Measurements from ENCODE around the gene SIGLEC11. TPM values are rescaled to one million over a fixed set of nuclear protein-coding genes. Genes with fewer than 3 reads are reported as not detected.

Gene SIGLEC11
- total and polyA plus RNA-seq, 4 donors, result 0.49 to 8.9 (median 3.3) TPM

- Histone ChIP-seq H3K4me3 (ENCODE audit: low read depth in 1 of 3, low read length in 3 of 3) (no peak overlapping the region), H3K4me1 (ENCODE audit: control insufficient read depth in 4 of 4, insufficient read depth in 4 of 4, low read length in 3 of 4) (no peaks in the 10 kb centered on the region), H3K9ac (ENCODE audit: low read depth in 1 of 2, low read length in 2 of 2) (no peak overlapping the region), H3K27me3 (ENCODE audit: control insufficient read depth in 4 of 4, insufficient read depth in 4 of 4, low read length in 3 of 4) (no peaks in the 10 kb centered on the region), H3K27ac (ENCODE audit: low read depth in 1 of 2, low read length in 2 of 2) (no peak overlapping the region), H3K9me3 (ENCODE audit: control insufficient read depth in 4 of 4, low read length in 3 of 4) (no peaks in the 10 kb centered on the region), H3K36me3 (ENCODE audit: control insufficient read depth in 4 of 4, insufficient read depth in 3 of 4, low read depth in 1 of 4, low read length in 3 of 4) (peaks cover 2 to 30% (median 7%) of the 10 kb centered on the region in 4 donors)
- no peak for DNase-seq (ENCODE audit: low spot score)
- 82% methylated on average over 7 of the region's 7 CpGs for WGBS
- TF ChIP-seq MAX (IDR thresholded peaks at IDR 0.05), result no peak
These were observed 14.1 kb upstream of the SIGLEC11 start for GRCh38 chr19:49975051-49975450.

- no peak for TF ChIP-seq JUND (IDR thresholded peaks at IDR 0.05)
- TF ChIP-seq RAD21 (IDR thresholded peaks at IDR 0.05), result no peak
- no peak for TF ChIP-seq SP1 (IDR thresholded peaks at IDR 0.05)
- Histone ChIP-seq H3K4me3 (ENCODE audit: low read depth in 1 of 3, low read length in 3 of 3) (no peak overlapping the region), H3K9me3 (ENCODE audit: control insufficient read depth in 4 of 4, low read length in 3 of 4) (no peaks in the 10 kb centered on the region), H3K4me1 (ENCODE audit: control insufficient read depth in 4 of 4, insufficient read depth in 4 of 4, low read length in 3 of 4) (no peaks in the 10 kb centered on the region), H3K9ac (ENCODE audit: low read depth in 1 of 2, low read length in 2 of 2) (no peak overlapping the region), H3K27ac (ENCODE audit: low read depth in 1 of 2, low read length in 2 of 2) (no peak overlapping the region), H3K36me3 (ENCODE audit: control insufficient read depth in 4 of 4, insufficient read depth in 3 of 4, low read depth in 1 of 4, low read length in 3 of 4) (peaks cover 2 to 27% (median 7%) of the 10 kb centered on the region in 4 donors), H3K27me3 (ENCODE audit: control insufficient read depth in 4 of 4, insufficient read depth in 4 of 4, low read length in 3 of 4) (no peaks in the 10 kb centered on the region)
- WGBS, result 83% methylated on average over 18 of the region's 18 CpGs
- DNase-seq (ENCODE audit: low spot score), result no peak
These were observed 13.0 kb upstream of the SIGLEC11 start for GRCh38 chr19:49973987-49974386.

GRCh38 chr19:49972841-49973240 lies 11.9 kb upstream of the SIGLEC11 start:
- no peaks in the 10 kb centered on the region for H3K9me3 ChIP-seq (ENCODE audit: control insufficient read depth in 4 of 4, low read length in 3 of 4)
- 84% methylated on average over 6 of the region's 6 CpGs for WGBS
- no peaks in the 10 kb centered on the region for H3K27me3 ChIP-seq (ENCODE audit: control insufficient read depth in 4 of 4, insufficient read depth in 4 of 4, low read length in 3 of 4)
- H3K36me3 ChIP-seq (ENCODE audit: control insufficient read depth in 4 of 4, insufficient read depth in 3 of 4, low read depth in 1 of 4, low read length in 3 of 4), result peaks cover 0 to 18% (median 6%) of the 10 kb centered on the region in 4 donors
- TF ChIP-seq RAD21 (IDR thresholded peaks at IDR 0.05) (no peak), EGR1 (IDR thresholded peaks at IDR 0.05; ENCODE audit: low read depth in 2 of 2) (no peak), YY1 (IDR thresholded peaks at IDR 0.05) (no peak), ZBTB33 (IDR thresholded peaks at IDR 0.05) (no peak), CTCF (IDR thresholded peaks at IDR 0.05; ENCODE audit: low read depth, low read length, missing input control) (no peak), HNF4G (IDR thresholded peaks at IDR 0.05) (no peak), REST (IDR thresholded peaks at IDR 0.05) (no peak), RXRA (IDR thresholded peaks at IDR 0.05) (no peak), FOXA1 (IDR thresholded peaks at IDR 0.05) (no peak), FOXA2 (IDR thresholded peaks at IDR 0.05) (no peak), TAF1 (conservative IDR thresholded peaks at IDR 0.05) (no peak)
- DNase-seq (ENCODE audit: low spot score), result no peak
- no peak overlapping the region for H3K27ac ChIP-seq (ENCODE audit: low read depth in 1 of 2, low read length in 2 of 2)
- no peak overlapping the region for H3K4me3 ChIP-seq (ENCODE audit: low read depth in 1 of 3, low read length in 3 of 3)
- H3K4me1 ChIP-seq (ENCODE audit: control insufficient read depth in 4 of 4, insufficient read depth in 4 of 4, low read length in 3 of 4), result no peaks in the 10 kb centered on the region
- H3K9ac ChIP-seq (ENCODE audit: low read depth in 1 of 2, low read length in 2 of 2), result no peak overlapping the region

Data from liver (tissue), 9 donors.